ENCODE results near the gene CMSS1.
A peak's percentile ranks its signal among the peaks of the same experiment; 100 is the strongest.

DNA sequence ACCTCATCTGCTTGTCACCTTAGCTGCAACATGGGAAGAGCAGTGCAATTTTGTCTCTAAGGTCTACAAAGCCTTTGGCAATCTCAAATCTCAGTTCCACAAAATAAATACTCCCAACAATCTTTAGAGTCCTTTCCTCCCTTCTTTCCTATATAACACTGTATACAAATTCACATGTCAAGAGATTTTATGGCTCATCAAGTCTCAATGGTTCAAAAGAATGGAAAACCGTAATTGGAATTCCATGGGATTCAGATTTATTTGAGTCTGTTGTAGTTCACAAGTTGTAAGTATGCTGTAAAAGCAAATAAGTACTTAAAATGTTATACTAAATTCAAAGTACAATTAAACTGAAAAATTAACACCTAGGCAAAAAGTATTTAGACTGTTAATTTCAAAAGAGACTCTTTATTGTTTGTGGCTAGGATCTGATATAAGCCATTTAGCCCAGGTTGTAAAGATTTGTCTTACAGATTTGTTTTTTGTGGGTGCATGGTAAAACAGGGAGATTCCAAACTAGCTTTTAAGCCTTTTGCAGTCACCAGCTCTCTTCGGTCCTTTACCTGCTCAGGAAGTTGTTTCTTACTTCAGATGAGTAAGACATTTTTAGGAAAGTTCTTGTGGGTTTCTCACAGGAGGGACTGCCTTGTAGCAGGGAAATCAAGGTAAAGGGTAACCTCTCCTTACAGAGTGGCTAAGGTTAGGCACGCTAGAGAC is 50.1 kb downstream of the CMSS1 start:
- TF ChIP-seq POLR2AphosphoS5 (IDR thresholded peaks at IDR 0.05; ENCODE audit: low read depth, low read length) (no peak), TAF1 (IDR thresholded peaks at IDR 0.05; ENCODE audit: borderline replicate concordance, low read depth, low read length) (no peak), POLR2A (IDR thresholded peaks at IDR 0.05; ENCODE audit: low read depth, low read length) (0 out of 2 replicates have a peak, but pooled peaks have one; percentile 16)
